NB4 (cell line): Measurements from ENCODE around the gene NOP9.

Experiments
- DNase-seq: peaks from one replicate; pipeline ENCODE4 v3.0.0; 2010; ENCODE audit warnings: low read depth
- H3K4me3 ChIP-seq: one replicate; pipeline ENCODE4 v1.5.1; 2011; ENCODE audit warnings: mild to moderate bottlenecking, low read depth, low read length, moderate library complexity
- CTCF ChIP-seq: IDR thresholded peaks from one replicate; pipeline ENCODE4 v1.5.1; 2012; ENCODE audit warnings: low read depth, low read length
- MYC ChIP-seq: IDR thresholded peaks from 2 replicates; pipeline ENCODE4 v1.6.1; 2011; ENCODE audit warnings: low read depth, low read length
- POLR2A ChIP-seq: IDR thresholded peaks from 2 replicates; pipeline ENCODE4 v1.6.1; 2011; ENCODE audit warnings: mild to moderate bottlenecking; ENCODE audit not compliant: insufficient read length; ENCODE audit errors: extremely low read depth
- TF ChIP-seq, protein P1 (sequence below): IDR thresholded peaks from 2 replicates; pipeline ENCODE4 v1.6.1; 2011; ENCODE audit warnings: low read depth, low read length

Gene NOP9

DNA sequence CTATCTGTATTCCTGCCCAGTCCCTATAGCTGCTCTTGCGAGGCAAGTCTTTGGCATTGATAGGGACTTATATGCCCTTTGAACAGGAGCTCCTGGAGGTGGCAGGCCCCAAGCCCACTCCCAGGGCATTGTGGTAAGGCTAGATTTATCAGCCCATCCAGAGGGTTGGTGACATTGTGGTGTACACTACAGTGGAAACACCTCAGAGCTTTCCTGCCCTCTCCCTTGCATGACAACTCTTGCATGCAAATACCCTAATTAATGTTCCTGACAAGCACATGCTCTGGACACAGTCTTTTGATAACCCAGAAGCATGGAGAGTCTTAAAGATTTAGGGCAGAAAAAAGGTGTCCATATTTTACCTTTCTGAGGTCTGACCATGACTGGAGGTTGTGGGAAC, 41.0 kb downstream of the NOP9 start:
- DNase-seq, result no peak
- TF ChIP-seq POLR2A (no peak), CTCF (no peak), MYC (no peak)
- TF ChIP-seq, protein P1, sequence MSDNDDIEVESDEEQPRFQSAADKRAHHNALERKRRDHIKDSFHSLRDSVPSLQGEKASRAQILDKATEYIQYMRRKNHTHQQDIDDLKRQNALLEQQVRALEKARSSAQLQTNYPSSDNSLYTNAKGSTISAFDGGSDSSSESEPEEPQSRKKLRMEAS, result no peak
- no peak overlapping the region for H3K4me3 ChIP-seq

DNA sequence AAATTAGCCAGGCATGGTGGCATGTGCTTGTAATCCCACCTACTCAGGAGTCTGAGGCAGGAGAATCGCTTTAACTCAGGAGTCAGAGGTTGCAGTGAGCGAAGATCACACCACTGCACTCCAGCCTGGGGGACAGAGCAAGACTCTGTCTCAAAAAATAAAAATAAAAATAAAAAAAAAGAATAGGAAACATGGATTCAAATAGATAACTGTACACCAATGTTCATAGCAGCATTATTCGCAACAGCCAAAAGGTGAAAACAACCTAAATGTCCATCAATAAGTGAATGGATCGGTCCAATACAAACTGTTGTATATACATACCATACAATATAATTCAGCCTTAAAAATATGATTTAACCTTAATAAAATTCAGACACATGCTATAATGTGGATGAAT, 43.2 kb downstream of the NOP9 start:
- no peak for DNase-seq
- TF ChIP-seq MYC (no peak), POLR2A (no peak), CTCF (no peak)
- TF ChIP-seq, protein P1, result no peak
- no peak overlapping the region for H3K4me3 ChIP-seq

DNA sequence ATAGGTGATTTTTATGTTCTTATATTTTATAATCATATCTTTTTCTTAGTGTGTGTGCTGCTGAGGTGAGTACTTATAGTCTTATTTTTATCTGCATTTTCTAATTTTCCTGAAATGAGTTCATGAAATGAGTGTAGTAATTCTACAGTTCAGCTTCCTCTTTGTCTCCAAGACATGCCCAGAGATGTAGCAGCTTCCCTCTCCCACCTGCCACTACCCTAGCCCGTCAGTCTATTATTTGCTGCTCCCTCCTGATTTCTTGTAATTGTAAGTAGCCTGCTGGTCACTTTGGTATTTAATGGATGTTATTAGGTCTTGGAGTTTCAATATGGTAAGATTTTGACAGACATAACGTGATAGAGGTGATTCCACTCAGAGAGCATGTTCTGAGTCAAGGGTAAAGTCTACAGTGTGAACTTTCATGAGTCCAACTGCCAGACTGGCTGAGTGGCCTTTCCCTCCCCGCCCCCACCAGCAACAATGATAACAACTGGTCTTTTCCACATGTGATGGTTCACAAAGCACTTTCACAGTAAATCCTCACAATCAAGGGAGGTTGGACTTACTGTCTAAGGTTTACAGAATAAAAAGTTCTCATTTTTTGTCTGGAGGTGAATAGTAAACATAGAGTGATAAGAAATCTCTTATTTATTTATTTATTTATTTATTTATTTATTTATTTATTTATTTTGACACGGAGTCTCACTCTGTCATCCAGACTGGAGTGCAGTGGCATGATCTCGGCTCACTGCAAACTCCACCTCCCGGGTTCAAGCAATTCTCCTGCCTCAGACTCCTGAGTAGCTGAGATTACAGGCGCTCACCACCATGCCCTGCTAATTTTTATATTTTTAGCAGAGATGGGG, 44.4 kb downstream of the NOP9 start:
- TF ChIP-seq CTCF (no peak), MYC (no peak), POLR2A (no peak)
- TF ChIP-seq, protein P1, result no peak
- no peak for DNase-seq
- no peak overlapping the region for H3K4me3 ChIP-seq

- DNase-seq, result no peak
- TF ChIP-seq MYC, result no peak
- TF ChIP-seq, protein P1, result no peak
- no peak overlapping the region for H3K4me3 ChIP-seq
These were observed 47.5 kb downstream of the NOP9 start for GRCh38 chr14:24347134-24347533.

DNA sequence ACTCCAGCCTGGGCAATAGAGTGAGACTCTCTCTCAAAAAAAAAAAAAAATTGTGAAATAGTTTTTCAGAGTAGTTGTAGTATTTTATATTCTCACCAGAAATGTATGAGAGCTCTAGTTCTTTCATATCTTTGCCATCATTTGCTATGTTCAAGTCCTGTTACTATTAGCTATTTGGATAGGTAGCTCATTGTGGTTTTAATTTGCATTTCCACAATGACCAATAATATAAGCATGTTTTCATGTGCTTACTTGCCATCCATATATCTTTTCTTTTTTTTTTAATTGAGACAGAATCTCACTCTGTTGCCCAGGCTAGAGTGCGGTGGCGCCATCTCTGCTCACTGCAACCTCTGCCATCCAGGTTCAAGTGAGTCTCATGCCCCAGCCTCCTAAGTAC, 48.5 kb downstream of the NOP9 start:
- H3K4me3 ChIP-seq, result no peak overlapping the region
- DNase-seq, result no peak
- no peak for TF ChIP-seq MYC

- DNase-seq, result no peak
- TF ChIP-seq POLR2A (no peak), CTCF (no peak), MYC (no peak)
- TF ChIP-seq, protein P1, result no peak
- no peak overlapping the region for H3K4me3 ChIP-seq
These were observed 50.1 kb downstream of the NOP9 start for GRCh38 chr14:24349742-24350141.
